Upper lobe of right lung (tissue), 1 donor: ENCODE results near the gene CDH23. TPM values are rescaled to one million over a fixed set of nuclear protein-coding genes. Genes with fewer than 3 reads are reported as not detected.

Source experiments
- ATAC-seq: fragments of 200-7000 bp; cut with Tn5 transposase; one replicate; pipeline ENCODE4 v1.9.1; 2020; ENCODE audit warnings: mild to moderate bottlenecking, moderate library complexity
- DNase-seq: peaks from one replicate; pipeline ENCODE4 v3.0.0-alpha.2; 2020
- H3K27ac ChIP-seq: fragments of 200-600 bp; one replicate; pipeline ENCODE4 v1.8.0; 2022
- H3K27me3 ChIP-seq: fragments of 200-600 bp; one replicate; pipeline ENCODE4 v1.8.0; 2022; ENCODE audit warnings: mild to moderate bottlenecking
- H3K36me3 ChIP-seq: fragments of 200-600 bp; one replicate; pipeline ENCODE4 v1.8.0; 2022
- H3K4me1 ChIP-seq: fragments of 200-600 bp; one replicate; pipeline ENCODE4 v1.8.0; 2022
- H3K4me3 ChIP-seq: fragments of 200-600 bp; one replicate; pipeline ENCODE4 v1.8.0; 2022; ENCODE audit warnings: mild to moderate bottlenecking
- H3K9me3 ChIP-seq: fragments of 200-600 bp; one replicate; pipeline ENCODE4 v1.8.0; 2022
- CTCF ChIP-seq: fragments of 200-600 bp; IDR thresholded peaks from one replicate; pipeline ENCODE4 v1.8.0; 2022; ENCODE audit warnings: antibody characterized with exemption
- intact Hi-C: fragments of 100-400 bp; cut with DNase I; formaldehyde crosslinking; loops from one replicate; pipeline ENCODE4 v1.11.0; 2022
- total RNA-seq: library from RNA; stranded (reverse); fragmentation: NEBNext Ultra II Directional; extraction: Animal tissue kit (Norgen Biotek cat#: 25700); gene quantifications from one replicate; pipeline ENCODE4 v1.2.1, GENCODE V29; 2021
- donor health status: DM: no; HTN: yes; CAD: no; lungs with severe emphysema.

The CDH23 gene
- total RNA-seq, 1 donor from 2014 or later, result 10.9 TPM

DNA sequence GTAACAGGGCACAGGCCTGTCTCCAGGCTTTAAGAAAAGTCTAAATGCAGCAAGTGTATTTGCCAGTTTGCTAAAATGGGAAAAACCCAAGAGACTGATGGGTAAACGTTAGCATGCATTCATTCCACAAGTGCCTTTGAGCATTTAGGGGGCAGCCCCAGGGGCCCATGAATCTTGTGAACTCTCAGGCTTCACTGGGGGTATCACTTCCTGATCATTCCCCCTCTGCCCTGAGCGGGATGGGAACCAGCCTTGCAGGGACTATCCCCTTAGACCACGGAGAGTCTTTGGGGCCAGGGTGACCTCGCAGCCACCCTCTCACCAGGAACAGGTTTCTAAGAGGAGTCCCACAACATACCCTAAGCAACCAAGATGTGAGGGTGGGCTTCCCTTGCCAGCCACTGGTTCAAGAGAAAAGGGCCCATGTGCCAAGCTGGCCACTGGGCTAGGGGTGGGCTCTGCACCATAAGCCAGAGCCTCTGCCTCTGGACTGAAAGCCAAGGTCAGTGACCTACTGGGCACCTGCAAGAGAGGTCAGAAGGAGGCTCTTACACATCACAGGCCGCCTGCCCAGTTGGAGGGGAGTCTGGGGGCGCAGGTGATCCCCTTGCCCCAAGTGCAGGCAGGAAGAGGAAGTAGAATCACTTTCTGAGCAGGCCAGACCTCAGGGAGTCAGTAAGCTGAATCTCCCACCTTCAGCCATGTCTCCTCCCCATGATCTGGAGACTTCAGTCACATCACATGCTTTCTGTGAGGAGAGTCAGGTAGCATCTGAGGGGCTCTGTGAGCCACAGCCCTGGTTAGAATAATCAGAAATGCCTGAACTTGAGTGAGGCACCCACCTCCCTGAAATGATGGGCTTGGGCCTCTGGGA is 247.8 kb downstream of the CDH23 start:
- no peak for TF ChIP-seq CTCF
- H3K36me3 ChIP-seq, result no peaks in the 10 kb centered on the region
- DNase-seq, result no peak
- ATAC-seq, result no peak
- intact Hi-C loops, result no loop called here
- H3K27ac ChIP-seq, result no peak overlapping the region
- H3K4me1 ChIP-seq, result no peaks in the 10 kb centered on the region
- H3K27me3 ChIP-seq, result no peaks in the 10 kb centered on the region
- no peaks in the 10 kb centered on the region for H3K9me3 ChIP-seq
- H3K4me3 ChIP-seq, result no peak overlapping the region

GRCh38 chr10:71645185-71645584 is 248.5 kb downstream of the CDH23 start:
- H3K27ac ChIP-seq, result no peak overlapping the region
- no peak for TF ChIP-seq CTCF
- H3K27me3 ChIP-seq, result no peaks in the 10 kb centered on the region
- DNase-seq (no peak), ATAC-seq (no peak)
- intact Hi-C loops, result no loop called here
- H3K36me3 ChIP-seq, result no peaks in the 10 kb centered on the region
- no peaks in the 10 kb centered on the region for H3K9me3 ChIP-seq
- no peak overlapping the region for H3K4me3 ChIP-seq
- H3K4me1 ChIP-seq, result no peaks in the 10 kb centered on the region

DNA sequence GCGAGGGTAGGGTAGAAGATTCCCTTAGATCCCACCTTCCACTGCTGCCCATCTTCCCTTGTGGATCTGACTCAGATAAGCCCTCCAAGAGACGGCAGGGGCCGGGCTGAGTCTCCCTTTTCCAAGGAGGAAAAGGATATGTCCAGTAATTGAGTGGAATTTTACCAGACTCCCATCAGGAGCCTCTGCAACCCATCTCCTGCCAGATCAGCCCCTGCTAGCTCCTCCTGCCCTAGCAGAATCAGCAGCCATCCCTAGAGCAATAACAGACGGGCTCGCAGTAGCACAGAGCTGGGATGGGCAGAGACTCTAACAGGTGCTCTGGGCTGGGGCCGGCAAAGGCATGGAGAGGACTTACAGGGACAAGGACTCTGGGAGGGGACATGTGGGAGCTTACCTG is 249.3 kb downstream of the CDH23 start:
- intact Hi-C loops, result no loop called here
- H3K36me3 ChIP-seq, result no peaks in the 10 kb centered on the region
- TF ChIP-seq CTCF, result no peak
- H3K9me3 ChIP-seq, result no peaks in the 10 kb centered on the region
- DNase-seq (no peak), ATAC-seq (no peak)
- no peaks in the 10 kb centered on the region for H3K27me3 ChIP-seq
- H3K4me3 ChIP-seq, result no peak overlapping the region
- H3K4me1 ChIP-seq, result no peaks in the 10 kb centered on the region
- H3K27ac ChIP-seq, result no peak overlapping the region

DNA sequence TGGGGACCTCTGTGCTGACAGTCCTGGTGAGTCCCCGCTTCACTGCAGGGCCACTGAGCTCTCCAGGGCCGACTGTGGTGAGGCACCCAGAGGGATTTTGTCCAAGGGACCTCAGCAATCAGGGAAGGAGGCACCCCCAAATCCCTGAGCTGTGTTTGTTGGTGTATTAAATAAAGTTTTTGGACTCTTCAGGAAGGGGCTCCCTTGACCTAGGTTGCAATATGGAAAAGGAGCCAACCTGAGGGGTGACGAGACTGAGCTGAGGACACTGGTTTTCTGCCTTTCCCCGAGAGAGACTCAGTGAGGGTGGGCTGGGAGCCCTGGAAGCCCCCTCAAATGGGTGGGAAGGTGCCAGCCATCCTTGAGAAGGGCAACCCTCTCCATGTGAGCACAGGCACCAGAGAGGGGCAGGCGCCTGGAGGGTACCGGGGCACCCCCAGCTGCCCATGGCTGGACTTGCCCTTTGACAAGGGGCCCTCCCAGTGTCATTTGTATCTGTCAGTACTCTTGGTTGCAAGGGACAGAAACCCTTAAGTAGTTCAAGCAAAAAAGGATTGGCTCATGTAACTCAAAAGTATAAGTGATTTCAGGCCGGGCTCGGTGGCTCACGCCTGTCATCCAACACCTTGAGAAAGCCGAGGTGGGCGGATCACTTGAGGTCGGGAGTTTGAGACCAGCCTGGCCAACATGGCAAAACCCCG is 250.0 kb downstream of the CDH23 start:
- intact Hi-C loops, result no loop called here
- Histone ChIP-seq H3K27me3 (no peaks in the 10 kb centered on the region), H3K9me3 (no peaks in the 10 kb centered on the region), H3K4me1 (no peaks in the 10 kb centered on the region), H3K4me3 (no peak overlapping the region), H3K27ac (no peak overlapping the region), H3K36me3 (no peaks in the 10 kb centered on the region)
- no peak for TF ChIP-seq CTCF
- ATAC-seq, result no peak
- DNase-seq, result no peak

DNA sequence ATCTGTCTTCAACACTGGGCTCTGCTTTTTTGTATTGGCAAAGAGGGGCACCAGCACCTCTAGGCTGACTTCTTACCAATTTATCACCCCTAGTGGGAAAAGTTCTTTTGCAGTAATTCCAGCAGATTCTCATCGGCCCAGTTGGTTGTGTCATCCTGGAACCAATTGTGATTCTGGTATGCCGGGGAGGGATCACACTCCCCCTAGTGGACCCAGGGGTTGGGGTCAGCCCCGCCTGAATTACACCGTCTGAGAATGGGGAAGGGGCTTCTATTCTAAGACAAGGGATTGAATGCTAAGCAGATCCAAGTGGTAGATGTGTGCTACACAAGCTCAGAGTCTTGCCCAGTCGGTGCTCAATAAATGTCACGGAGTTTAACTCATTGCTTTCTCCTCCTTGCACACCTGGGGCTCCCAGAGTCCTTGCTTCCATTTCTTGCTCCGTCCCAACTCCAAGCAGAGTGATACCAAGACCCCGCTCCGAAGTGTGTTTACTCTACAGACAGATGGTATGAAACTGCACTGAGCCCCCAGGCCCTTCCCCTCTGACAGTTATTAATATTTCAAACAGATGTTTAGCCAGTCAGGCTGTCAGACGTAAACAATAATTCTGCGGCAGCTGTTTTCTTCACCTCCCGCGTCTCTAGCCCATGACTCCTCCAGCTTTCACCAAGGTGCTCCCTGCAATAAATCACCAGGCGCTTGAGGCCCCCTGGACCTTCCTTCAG is 251.0 kb downstream of the CDH23 start:
- Histone ChIP-seq H3K27me3 (no peaks in the 10 kb centered on the region), H3K4me3 (no peak overlapping the region), H3K4me1 (no peaks in the 10 kb centered on the region), H3K36me3 (no peaks in the 10 kb centered on the region), H3K9me3 (no peaks in the 10 kb centered on the region), H3K27ac (no peak overlapping the region)
- DNase-seq, result no peak
- no peak for ATAC-seq
- TF ChIP-seq CTCF, result peak; percentile 50
- intact Hi-C loops, result no loop called here
